GM11168 (cell line): ENCODE measurements around the gene ARHGAP10.

Experiments
- in situ Hi-C: fragments of 300-500 bp; cut with MboI; formaldehyde crosslinking; loops from one replicate; pipeline ENCODE4 v1.12.0; 2022; ENCODE audit warnings: low sequenced_read_pairs; ENCODE audit not compliant: unreplicated experiment

ARHGAP10 gene

GRCh38 chr4:148006001-148006400 is 274.1 kb downstream of the ARHGAP10 start:
- in situ Hi-C loops, result no loop called here

- in situ Hi-C loops, result no loop called here
Observed at GRCh38 chr4:148007314-148007760, 275.4 kb downstream of the ARHGAP10 start.

DNA sequence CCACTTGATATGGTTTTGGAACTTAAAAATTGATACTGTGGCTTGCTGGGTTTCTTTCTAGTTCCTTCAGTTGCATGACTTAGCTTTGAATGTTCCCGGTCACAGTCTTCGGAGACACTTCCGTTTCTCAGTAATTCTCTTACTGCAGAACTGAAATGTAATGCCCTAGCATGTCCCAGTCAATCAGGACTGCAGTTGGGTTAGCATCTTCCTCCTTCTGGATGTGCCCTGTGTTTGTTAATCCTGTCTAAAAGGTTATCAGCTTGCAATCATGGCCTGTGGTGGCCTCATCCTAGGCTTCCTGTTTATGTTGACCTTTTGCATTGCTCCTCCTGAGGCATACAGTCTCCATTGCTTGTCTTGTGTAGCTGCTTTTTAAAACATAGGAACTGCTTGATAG is 275.9 kb downstream of the ARHGAP10 start:
- in situ Hi-C loops, result no loop called here

DNA sequence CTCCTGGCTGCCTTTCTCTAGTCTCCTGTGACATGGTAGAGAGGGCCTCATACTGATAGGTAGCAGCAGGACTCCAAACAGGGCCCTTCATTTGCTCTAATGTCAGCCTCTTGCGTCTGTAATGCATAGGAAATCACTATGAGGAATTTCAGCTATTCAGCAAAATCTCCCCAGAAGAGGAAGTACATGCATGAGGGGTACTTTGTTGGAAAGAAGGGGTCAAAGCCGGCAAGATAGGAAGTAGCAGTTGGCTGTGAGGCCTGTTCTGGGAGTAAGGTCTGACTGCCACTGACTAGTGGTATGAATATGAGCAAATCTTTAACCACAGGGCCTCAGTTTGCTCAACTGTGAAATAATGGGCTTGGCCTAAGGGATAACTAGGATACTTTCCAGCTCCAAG is 283.2 kb downstream of the ARHGAP10 start:
- in situ Hi-C loops, result no loop called here

- in situ Hi-C loops, result no loop called here
Observed at GRCh38 chr4:148015468-148015867, 283.6 kb downstream of the ARHGAP10 start.

GRCh38 chr4:148016063-148016637 is 284.3 kb downstream of the ARHGAP10 start:
- in situ Hi-C loops, result no loop called here

DNA sequence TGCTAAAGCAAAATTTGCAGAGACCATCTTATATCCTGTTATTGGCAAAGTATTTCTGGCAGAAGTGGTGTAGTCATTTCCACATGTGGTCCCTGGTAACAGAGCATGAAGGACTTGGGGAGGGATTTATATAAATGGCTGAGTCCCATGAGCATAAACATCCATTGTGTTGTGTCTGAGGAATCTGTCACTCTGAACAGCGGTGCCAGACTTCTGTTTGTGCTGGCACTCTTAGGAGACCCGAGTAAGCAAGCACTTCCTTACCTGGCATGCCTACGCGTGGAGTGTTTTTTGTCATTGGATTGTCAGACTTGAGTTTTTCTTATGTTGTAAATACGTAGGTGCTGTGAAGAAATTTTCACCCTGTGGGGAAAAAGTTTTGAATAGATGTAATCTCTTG is 285.9 kb downstream of the ARHGAP10 start:
- in situ Hi-C loops, result no loop called here

DNA sequence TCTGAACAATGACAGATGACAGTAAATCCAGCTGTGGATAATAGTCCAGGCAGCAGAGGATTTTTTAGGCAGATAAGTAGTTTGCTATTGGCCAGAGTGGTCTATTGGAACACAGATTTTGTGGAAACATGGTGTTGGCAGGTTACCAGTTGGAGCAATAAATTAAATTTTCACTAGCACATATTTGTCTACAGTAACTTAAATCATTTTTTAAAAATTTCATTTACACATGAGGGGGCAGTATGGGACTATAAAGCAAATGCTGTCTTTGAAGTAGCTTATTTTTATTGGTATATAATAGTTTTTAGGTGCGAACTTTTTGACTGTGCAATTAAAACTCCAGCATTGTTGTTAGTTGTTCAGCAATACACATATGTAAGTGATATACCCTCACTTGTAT is 289.8 kb downstream of the ARHGAP10 start:
- in situ Hi-C loops, result no loop called here

DNA sequence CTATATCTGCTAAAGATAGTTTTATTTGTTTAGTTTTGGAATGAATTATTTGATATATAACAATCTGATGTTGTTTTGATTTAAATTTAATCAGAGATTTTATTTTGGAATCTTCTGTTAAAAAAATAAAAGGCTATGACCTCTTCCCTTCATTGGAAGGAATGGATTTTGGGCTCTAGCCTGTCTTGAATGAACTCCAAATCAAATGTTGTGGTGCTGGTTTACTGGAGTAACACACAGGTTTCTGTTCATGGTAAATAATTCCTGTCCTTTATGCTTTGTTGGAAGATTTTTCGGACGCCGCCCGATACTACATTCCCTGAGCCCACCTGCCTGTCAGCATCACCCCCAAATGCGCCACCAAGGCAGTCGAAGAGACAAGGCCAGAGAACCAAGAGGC is 291.1 kb downstream of the ARHGAP10 start:
- in situ Hi-C loops, result no loop called here

DNA sequence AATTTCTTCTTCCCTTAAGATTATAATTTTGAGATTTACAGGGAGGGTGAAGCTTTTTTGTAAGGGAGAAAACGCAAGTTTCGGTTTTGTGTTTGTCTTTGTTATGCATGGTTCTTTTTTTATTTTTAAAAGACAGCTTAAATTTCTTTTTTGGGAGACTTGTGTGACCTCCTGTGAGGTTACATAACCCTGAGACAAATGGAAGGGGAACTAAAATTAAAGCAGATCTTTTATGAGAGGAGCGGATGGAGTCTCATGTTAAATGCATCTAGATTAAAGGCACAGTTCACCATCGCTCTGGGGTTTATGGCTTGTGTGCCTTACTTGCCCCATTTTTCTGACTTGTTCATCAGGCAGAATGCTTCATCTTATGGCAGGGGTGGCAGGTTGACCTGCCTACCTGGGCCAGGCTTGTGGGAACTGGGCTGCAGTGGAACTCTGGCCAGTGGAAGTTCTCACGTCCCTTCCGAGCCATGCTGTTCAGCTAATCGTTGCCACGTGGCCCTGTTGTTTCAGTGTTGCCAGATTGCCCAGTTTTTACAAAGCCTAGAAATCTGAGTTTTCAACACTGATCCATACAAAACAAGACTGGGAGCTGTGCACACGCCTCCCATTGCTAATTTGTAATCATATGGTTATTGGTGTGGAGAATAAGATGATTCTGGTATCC is 291.8 kb downstream of the ARHGAP10 start:
- in situ Hi-C loops, result no loop called here

DNA sequence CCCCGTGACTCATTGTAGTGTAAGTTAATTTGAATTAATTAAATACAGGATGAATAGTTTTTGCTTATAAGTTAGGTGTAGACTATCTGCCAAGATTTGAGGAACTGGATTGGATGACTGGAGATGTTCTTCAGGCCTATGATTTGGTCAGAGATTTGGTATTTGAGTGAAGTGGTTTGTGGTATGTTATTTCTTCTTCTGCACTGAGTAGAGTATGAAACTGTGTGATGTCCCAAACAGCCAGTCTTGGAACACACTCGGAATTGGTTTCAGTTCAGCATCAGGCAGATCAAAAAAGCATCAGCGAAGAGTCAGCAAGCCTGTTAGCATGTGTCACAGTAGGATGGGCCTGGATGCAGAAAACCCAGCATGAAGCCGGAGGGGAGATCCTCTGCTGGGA is 294.1 kb downstream of the ARHGAP10 start:
- in situ Hi-C loops, result no loop called here

GRCh38 chr4:148027201-148027600 is 295.3 kb downstream of the ARHGAP10 start:
- in situ Hi-C loops, result no loop called here

GRCh38 chr4:148029781-148030180 is 297.9 kb downstream of the ARHGAP10 start:
- in situ Hi-C loops, result no loop called here

DNA sequence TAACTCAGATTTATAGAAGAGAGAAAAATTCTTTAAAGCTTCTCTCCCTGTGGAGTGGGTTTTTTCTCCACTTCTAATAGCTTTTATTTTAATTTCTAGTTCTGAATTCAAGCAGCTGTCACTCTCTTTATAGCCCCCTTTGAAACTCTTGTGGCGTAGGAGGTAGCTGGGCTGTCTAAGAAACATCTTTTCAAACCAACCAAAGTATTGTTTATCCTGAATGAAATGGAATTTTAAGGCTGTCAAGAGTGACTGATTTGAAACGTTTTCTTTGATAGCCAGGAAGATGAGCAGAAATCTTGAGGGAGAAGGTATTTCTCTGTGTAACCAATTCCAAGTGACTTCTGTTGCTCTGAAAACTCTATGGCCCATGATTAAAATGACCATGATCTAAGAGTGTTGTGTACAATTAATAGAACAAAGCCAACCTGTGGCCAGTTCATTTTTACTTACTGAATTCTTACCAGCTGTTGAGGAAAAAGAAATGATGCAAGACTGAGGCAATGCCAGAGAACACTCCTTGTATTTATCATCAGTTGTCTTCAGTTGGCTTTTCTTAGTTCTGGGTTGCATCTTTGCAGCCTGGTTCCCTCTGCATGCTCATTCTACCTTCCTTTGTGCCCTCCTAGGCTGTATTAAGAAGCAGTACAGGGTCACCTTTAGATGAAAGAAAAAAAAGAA is 298.4 kb downstream of the ARHGAP10 start:
- in situ Hi-C loops, result no loop called here

GRCh38 chr4:148034813-148035212 is 302.9 kb downstream of the ARHGAP10 start:
- in situ Hi-C loops, result no loop called here

DNA sequence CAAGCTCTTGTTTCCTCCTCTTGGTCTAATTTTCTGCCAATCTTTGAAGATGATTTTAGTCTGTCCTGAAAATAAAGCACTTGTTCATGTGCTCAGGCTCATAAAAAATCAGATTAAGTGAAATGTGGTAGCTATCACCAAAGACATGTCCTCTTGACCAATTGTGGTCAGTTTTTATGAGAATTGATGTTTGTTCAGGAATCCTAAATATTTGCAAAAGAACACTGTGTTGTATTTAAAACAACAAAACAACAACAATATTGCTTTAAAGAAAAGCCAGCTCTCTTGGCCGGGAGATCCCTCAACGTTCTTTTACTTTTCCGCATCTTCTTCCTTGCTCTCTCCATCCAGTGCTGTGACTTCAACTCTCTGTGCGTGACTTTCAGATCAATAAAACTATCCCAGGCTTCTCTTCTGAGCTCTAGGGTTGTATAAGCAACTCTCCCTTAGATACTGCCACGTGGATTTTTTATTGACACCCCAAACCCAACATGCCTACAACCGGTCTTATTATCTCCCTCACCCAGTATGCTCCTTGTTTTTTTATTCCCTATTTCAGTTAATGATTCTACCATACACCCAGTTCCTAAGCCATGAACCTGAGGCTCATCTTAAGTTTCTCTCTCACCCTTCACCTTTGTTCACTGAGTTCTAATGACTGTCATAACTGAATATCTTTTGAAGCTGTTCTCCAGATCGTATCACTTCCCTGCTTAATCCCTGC is 309.9 kb downstream of the ARHGAP10 start:
- in situ Hi-C loops, result no loop called here

GRCh38 chr4:148044089-148044911 is 312.4 kb downstream of the ARHGAP10 start:
- in situ Hi-C loops, result no loop called here

GRCh38 chr4:148044912-148045352 is 313.0 kb downstream of the ARHGAP10 start:
- in situ Hi-C loops, result no loop called here

GRCh38 chr4:148048598-148048997 is 316.7 kb downstream of the ARHGAP10 start:
- in situ Hi-C loops, result no loop called here

GRCh38 chr4:148051403-148051802 is 319.5 kb downstream of the ARHGAP10 start:
- in situ Hi-C loops, result no loop called here
